A549 treated with dexamethasone at 1 μM for 4 hours (cell line): ENCODE measurements around the gene CUBN. TPM values are rescaled to one million over a fixed set of nuclear protein-coding genes. Genes with fewer than 3 reads are reported as not detected.

Experiments
- total RNA-seq: library from RNA; stranded (reverse); fragments of 200-300 nt; extraction: Qiagen RNA extraction; gene quantifications from 5 replicates; pipeline ENCODE4 v1.2.3, GENCODE V29; 2022

CUBN gene
- 0.04 to 0.38 TPM (median 0.06 TPM) in 5 replicates for total RNA-seq

GRCh38 chr10:17129741-17130140 lies at the start of gene CUBN:
Gene CUBN (minus strand): TSS chr10:17129811. CDS start chr10:17129765, 46 bp downstream.

DNA sequence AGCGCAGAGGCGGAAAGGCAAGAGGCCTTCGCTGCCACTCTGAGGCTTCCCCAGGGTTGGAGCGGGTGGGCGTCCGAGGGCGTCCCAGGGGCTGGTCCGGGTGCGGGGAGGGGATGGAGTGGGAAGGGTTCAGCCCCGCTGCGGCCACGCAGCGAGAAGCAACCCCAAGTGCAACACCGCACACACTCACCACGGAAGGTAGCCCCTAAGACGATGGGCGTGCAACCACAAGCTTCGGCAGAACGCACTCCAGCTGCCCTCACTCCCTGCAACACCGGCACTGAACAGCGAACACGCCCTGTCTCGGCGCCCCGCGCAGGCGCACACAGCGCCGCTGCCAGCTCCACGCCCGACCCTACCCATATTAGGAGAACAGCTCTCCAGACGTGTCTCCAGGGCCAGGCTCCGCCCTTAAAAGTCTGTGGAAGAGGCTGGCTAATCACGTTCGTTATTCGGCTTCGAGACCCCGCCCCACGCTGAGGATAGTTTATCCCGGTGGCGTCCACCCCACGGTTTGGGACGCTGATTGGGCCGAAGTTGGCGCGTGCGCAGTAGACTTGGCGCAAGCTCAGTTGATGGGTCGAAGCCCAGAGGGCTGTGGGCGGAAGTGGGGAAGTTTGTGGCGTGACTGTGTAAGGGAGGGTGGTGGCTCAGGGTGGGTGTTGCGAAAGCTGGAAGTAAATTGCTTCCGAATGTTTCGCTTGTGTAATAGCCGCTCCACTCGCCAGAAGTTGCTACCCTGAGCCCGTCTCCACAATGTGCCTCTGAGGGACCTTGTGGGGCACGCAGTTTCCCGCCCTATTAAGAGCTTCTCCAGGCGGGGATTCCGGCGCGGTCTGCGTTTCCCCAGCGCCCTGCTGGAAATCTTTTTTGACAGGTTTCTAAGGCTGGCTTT lies 312.2 kb downstream of the CUBN start, which contains the start of gene RSU1:
Gene RSU1, minus strand, starts transcription at position 300 of the 895 bp plus-strand sequence. CDS start 343 bp downstream, outside the sequence.

Other genes with a start within 250 kb of the CUBN start
- 2.6 to 4.3 TPM (median 3.5 TPM) in 5 replicates for gene TRDMT1, start 71.9 kb upstream of the CUBN start, total RNA-seq
- 1,355 to 1,726 TPM (median 1,634 TPM) in 5 replicates for gene VIM, start 98.4 kb upstream of the CUBN start, total RNA-seq